RWPE1 (cell line): Measurements from ENCODE around the gene ATP6V1G2.

Experiments used
- CTCF ChIA-PET: fragments of 350-600 bp; sonication (Branson Sonifier 250); formaldehyde crosslinking; extraction: SDS; loops from one replicate; lab custom pipeline; 2021; lab: Yijun Ruan, JAX
- POLR2A ChIA-PET: fragments of 400-600 bp; formaldehyde crosslinking; extraction: SDS; loops from one replicate; lab custom pipeline; 2020; ENCODE audit warnings: antibody characterized with exemption; ENCODE audit not compliant: low non-redundant PET; lab: Yijun Ruan, JAX
- DNase-seq: peaks from one replicate; pipeline ENCODE4 v3.0.0; 2012; ENCODE audit warnings: low spot score
- H3K27ac ChIP-seq: fragments of 450-650 bp; 2 replicates; pipeline ENCODE4 v1.5.1; 2017
- CTCF ChIP-seq: fragments of 450-650 bp; conservative IDR thresholded peaks from 2 replicates; pipeline ENCODE4 v1.5.1; 2017; ENCODE audit warnings: low read depth, mild to moderate bottlenecking

Gene ATP6V1G2

GRCh38 chr6:31547727-31548543 lies 1.5 kb upstream of the ATP6V1G2 start:
- ChIA-PET POLR2A (no interaction called here), CTCF (interaction anchor here (0.7 to 6.3 kb wide), 2 partner anchors 36 to 51 kb away, joined by 5 to 96 read pairs; no protein-coding TSS in a partner anchor)
- peak overlapping the region; percentile 76 for H3K27ac ChIP-seq
- no peak for TF ChIP-seq CTCF
- DNase-seq = no peak

GRCh38 chr6:31546958-31547726 lies 734 bp upstream of the ATP6V1G2 start, which contains the start of gene NFKBIL1:
Gene NFKBIL1 (plus strand): TSS chr6:31547608. CDS start chr6:31547695, 87 bp downstream.
- H3K27ac ChIP-seq = peak within 1 kb of the TSS; percentile 76
- CTCF ChIA-PET = interaction anchor here (0.6 to 6.3 kb wide), 12 partner anchors 12 to 320 kb away, joined by 3 to 96 read pairs (median 4); partner anchors contain the start of gene LTB
- peak; percentile 92 for DNase-seq
- peak; percentile 62 for TF ChIP-seq CTCF
- POLR2A ChIA-PET = no interaction called here

DNA sequence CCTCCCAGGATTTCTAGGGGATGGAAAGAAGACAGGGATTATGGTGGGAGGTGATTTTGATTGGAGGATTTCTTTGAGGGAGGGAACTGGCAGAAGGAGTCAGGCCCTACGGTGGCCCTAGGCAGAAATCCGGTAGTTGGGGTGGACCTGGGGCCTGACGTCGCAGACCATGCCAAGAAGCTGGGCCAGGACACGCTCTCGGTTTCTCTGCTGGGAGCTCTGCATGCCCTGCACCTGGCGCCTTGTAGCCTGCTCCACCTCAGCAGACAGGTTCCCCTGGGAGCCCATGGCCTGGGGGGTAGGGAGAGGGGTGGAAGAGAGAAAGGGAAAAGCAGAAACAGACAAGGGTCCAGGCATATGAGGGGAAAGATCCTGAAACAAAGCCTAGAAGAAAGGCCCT lies 1.1 kb downstream of the ATP6V1G2 start:
- H3K27ac ChIP-seq = no peak overlapping the region
- DNase-seq = no peak
- ChIA-PET CTCF (interaction anchor here (0.6 to 6.3 kb wide), 2 partner anchors 53 to 107 kb away, joined by 4 to 96 read pairs; partner anchors contain the start of gene BAG6), POLR2A (no interaction called here)
- TF ChIP-seq CTCF = no peak

DNA sequence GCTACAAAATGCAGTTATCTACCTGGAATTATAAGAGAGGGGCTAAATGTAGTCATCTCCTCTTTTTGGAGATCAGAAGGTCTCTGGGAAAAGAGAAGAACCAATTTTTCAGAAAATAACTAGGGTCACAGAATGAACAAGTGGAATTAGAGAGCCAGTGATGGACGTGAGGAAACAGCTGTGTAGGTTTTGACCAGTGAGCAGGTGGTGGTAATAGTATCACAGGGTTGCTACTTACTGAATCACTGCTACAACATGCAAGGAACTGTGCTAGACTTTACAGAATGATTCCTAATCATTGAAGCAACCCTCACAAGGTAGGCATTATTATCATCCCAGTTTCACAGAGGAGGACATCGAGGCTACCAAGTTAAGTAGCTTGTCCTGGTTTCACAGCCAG lies 1.7 kb downstream of the ATP6V1G2 start:
- ChIA-PET POLR2A (no interaction called here), CTCF (interaction anchor here (0.6 to 6.3 kb wide), 2 partner anchors 54 to 108 kb away, joined by 4 to 96 read pairs; partner anchors contain the start of gene BAG6)
- DNase-seq = no peak
- no peak overlapping the region for H3K27ac ChIP-seq
- no peak for TF ChIP-seq CTCF

GRCh38 chr6:31543639-31544038 lies 2.8 kb downstream of the ATP6V1G2 start:
- no peak overlapping the region for H3K27ac ChIP-seq
- CTCF ChIA-PET = interaction anchor here (2.0 kb wide), 1 partner anchor 54 kb away, joined by 6 read pairs; no protein-coding TSS in a partner anchor
- POLR2A ChIA-PET = interaction anchor here (0.7 kb wide), 1 partner anchor 119 kb away, joined by 3 read pairs; no protein-coding TSS in a partner anchor

More at GRCh38 chr6:31543639-31544038, 2.8 kb downstream of the ATP6V1G2 start:
- no peak for TF ChIP-seq CTCF
- DNase-seq = no peak
